NCI-H1436 treated with DMSO at 0.1 percent for 48 hours (cell line): ENCODE data around the gene SLC39A5.
"Not testable (repeated sequence)": the region's sequence is repeated elsewhere in the genome, so short reads cannot be mapped to it uniquely, and the experiment has no call there.

Experiments
- DNase-seq: peaks from one replicate; lab custom pipeline; 2025; lab: John Stamatoyannopoulos, UW

The SLC39A5 gene, protein sequence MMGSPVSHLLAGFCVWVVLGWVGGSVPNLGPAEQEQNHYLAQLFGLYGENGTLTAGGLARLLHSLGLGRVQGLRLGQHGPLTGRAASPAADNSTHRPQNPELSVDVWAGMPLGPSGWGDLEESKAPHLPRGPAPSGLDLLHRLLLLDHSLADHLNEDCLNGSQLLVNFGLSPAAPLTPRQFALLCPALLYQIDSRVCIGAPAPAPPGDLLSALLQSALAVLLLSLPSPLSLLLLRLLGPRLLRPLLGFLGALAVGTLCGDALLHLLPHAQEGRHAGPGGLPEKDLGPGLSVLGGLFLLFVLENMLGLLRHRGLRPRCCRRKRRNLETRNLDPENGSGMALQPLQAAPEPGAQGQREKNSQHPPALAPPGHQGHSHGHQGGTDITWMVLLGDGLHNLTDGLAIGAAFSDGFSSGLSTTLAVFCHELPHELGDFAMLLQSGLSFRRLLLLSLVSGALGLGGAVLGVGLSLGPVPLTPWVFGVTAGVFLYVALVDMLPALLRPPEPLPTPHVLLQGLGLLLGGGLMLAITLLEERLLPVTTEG

DNA sequence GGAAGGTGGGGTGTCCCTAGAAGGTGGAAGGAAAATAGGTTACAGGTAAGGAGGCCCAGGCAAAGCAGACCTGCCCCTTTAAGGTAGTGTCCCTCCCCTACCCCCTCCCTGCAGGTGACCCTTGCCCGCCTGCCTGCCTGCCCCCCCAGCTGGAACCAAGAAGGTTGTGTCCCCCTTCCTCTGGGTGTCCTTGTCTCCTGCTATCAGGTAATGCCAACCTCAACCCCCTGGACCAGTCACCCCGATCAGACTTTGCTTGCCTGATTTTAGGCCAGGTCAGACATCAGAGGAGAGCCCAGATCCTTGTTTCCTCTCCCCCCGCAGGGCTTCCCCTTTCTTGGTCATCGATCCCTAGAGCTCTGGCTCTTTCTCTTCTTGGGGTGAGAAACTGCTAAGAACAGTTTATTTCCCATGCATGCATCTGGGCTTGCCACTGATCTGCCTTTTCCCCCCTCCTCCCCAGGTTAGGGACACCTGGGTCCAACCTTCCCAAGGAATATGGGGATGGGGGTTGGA is at the start of gene SLC39A5:
Gene SLC39A5, plus strand, starts transcription at position 136 of the 516 bp plus-strand sequence. CDS start 1,224 bp downstream, outside the sequence.
- no peak for DNase-seq

DNA sequence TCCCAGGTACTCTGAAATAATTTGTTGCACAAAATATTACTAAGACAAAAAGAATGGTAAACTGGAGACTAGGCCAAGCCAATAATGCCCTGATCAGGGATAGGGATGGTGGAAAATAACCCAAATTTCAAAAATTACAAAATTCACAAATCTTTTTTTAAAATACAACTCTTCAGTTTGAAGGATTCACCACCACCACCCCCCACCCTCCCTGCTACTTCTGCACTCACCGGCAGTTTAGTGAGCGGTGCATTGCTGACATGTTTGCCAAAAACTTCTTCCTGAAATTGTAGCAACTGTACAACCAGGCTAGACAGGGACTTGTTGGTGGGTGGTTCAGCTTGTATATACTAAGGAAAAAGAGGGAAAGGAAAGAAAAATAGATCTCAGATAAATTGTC is 42.9 kb upstream of the SLC39A5 start:
- no peak for DNase-seq

DNA sequence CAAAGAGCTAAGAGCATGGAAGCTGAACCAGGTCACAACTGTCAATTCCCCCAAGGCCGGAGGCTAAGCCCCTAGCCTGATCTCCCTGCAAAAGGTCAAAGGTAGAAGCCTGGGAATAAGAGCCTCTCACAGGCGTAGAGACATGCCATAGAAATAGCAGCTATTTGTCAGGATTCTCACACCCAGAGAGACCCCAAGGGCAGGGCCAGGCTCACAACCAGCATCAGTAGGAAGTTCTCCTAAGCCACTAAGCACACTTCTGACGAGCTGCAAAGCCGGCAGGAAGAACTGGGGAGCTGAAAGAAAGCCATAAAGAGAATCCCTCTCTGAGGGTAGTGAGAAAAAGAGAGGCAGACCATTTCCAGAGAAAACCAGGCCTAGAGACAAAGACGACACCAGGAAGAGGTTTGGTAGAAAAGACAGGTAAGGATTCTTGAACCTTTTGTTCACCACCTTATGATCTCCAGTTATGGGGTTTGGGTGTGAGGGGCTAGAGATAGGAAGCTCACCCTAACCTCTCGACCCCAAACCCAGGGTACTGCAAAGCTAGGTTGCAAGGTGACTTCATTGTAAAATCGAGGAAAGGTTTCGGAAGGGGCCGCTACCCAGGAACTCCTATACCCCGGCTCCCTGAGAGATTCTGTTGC is 41.6 kb upstream of the SLC39A5 start:
- no peak for DNase-seq

DNA sequence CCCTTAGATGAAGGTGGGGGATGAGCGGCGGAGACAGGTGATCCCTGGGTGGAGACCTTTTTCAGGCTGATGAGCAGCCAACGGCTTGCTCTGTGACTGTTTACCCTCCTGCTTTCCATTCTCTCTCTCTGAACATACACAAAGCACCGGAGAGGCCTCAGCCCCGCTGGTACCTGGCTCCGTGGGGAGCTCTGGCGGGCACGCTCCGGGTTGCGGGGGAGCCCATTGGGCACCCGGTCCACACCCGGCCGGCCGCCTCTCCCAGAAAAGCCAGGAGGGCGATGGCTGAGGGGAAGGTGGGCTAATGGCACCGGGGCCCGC is 41.1 kb upstream of the SLC39A5 start:
- DNase-seq = no peak

DNA sequence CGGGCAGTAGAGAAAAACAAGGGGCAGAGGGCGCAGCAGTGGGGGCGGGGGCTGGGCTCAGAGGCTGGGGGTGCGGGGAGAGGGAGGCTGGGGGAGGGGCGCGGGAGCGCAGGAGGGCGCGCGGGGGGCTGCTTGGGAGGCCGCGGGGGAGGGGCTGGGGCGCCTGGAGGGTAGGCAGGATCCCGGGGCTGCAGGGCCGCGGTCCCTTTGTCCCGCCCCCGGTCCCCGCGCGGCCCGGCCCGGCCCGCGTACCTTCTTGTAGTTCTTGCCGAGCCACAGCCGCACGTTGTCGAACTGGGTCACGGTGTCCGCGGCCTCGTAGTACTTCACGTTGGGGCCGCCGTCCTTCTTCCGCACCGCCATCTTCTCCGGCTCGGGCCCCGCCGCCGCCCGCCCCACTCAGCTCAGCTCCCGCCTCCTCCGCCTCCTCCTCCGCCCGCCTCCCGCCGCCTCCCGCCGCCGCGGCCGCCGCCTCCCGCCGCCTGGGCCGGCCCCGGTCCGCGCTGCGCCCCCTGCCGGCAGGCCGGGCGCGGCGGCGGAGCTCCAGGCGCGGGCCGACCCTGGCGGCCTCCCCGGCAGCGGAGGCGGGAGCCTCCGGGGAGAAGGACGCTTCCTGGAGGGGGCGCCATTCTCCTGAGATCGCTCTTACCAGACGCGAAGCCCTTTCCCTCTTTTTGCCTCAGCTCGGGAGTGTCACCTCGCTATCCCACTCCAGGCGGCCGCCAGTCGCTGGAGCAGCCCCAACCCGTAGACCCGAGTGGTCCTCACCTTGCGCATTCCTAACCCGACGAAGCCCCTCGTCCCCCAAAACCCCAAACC is 40.5 kb upstream of the SLC39A5 start, which contains the start of gene SMARCC2:
Gene SMARCC2, minus strand, starts transcription at position 385 of the 819 bp plus-strand sequence. Its CDS starts 22 bp downstream, at position 363.
- no peak for DNase-seq

DNA sequence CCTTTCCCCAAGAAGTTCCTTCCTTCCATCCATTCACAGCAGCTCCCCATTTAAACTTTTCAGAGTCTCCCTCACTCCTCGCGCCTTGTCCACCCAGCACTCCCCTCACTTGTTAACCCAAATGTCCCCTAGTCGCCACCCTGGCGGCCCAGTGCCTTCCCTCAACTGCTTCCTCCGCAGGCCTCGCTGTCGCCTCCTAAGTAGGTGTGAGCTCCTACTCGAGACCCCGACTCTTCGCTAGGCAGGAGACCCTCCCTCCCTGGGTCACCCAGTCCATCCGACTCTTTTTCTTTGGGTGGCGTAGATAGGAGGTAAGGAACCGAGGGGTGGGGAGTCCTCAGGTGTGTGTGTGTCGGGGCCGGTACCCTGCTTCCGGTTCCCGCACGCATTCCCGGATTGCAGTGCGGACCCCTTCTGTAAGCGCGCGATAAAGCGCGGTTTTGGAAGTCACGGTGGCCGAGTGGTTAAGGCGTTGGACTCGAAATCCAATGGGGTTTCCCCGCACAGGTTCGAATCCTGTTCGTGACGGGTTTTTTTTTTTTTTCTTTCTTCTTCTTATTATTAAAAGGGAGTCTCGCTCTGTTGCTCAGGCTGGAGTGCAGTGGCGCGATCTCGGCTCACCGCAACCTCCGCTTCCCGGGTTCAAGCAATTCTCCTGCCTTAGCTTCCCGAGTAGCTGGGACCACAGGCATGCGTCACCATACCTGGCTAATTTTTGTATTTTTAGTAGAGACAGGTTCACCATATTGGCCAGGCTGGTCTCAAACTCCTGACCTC is 39.7 kb upstream of the SLC39A5 start:
- peak; percentile 41 for DNase-seq

DNA sequence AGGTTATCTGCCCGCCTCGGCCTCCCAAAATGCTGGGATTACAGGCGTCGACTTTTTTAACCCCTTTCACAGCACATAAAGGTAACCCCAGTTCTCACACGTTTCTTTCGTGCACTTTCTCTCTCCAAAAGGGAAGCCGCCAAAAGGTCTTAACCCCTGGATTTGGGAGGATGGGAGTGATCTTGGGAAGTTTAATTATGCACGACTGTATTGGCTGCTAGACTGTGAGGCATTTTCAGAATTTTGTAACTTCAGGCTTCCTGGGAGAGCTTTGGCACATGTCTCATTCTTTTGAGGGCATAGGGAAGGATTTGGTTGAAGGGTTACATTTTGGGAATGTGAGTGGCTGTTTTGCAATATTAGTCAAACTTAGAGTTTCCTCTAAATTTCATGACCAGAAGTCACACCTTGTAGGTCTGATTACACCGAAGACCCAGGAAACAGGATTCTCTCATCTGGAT is 39.1 kb upstream of the SLC39A5 start:
- DNase-seq = no peak

DNA sequence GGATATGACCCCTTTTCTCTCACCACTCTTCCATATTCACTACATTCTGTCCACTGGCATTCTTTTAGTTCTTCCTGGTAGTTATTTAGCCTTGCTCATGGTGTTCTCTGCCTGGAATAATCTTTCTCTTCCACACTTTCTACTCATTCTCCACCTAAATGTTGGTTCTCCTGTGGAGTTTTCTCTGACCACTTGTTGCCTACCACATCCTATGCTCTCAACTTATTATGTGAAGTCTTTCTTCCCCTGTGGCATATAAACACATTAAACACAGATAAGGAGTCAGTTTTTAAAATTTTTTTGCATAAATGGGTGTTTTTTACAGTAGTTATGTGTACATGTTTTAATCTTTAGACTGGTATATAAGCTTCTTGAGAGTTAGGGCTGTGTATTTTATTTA is 37.3 kb upstream of the SLC39A5 start:
- no peak for DNase-seq

DNA sequence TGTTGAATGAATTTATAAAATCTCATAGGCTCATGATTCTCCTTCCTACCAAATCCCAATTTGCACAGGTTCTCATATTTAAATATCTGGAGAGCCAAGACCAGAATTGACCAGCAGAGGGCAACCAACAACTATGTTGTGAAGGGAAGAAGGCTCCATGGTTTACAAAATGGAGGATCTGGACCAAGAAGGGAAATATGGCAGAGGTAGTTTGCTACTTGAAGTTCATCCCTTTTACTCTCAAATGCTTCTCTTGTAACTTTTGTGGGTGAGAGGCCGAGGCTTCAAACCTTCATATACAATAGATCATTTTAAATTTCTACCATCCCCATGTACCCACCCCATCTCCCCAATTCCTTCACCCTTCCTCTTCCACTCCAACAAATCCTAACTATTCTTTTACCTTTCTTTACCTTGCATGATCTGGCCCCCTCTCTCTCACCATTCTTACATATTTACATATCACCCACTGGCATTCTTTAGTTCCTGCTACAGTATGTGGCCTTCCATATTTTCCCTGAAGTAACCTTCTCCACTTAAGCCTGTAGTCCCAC is 36.7 kb upstream of the SLC39A5 start:
- peak; percentile 56 for DNase-seq

DNA sequence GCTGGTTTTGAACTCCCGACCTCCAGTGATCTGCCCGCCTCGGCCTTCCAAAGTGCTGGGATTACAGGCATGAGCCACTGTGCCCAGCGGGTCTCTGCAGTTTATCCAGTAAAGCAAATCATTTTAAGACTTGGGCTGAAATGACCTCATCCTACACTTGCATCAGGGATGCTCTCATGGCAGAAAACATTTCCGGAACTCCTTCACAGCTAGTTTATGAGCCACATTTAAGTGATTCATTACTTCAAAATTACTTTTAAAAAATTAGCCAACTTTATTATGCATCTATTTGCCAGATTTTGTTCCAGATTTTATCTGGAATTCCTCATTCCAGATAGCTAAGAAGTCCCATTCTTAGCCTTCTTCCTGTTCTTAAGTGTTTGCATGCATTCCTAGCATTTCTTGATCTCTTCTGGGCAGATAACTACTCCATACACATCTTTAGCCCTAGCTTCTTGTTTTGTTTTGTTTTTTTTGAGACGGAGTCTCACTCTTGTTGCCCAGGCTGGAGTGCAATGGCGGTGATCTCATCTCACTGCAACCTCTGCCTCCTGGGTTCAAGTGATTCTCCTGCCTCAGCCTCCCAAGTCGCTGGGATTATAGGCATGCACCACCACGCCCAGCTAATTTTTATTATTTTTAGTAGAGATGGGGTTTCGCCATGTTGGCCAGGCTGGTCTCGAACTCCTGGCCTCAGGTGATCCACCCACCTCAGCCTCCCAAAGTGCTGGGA is 32.9 kb upstream of the SLC39A5 start:
- not testable (repeated sequence) for DNase-seq

DNA sequence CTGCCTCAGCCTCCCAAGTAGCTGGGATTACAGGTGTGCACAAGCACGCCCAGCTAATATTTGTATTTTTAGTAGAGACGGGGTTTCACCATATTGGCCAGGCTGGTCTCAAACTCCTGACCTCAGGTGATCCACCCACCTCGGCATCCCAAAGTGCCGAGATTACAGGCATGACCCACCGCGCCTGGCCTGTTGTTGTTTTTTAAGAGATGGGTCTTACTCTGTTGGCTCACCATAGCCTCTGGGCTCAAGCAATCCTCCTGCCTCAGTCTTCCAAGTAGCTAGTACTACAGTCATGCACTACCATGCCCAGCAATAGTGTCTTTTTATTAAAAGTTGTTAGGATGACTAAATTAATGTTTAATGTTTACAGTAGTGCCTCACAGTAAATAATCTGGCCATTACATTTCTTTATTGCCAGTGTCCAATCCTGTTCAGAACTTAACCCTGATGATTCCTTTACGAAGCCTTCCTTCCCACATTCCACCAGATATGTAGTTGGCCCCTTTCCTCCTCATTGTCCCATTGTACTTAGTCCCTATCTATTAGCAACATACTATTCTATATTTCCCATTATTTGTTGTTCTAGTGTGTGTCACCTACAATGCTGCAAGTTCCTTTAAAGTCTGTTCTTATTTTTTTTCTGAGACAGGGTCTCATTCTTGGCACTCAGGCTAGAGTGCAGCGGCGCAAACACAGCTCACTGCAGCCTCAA is 31.8 kb upstream of the SLC39A5 start:
- DNase-seq = no peak

DNA sequence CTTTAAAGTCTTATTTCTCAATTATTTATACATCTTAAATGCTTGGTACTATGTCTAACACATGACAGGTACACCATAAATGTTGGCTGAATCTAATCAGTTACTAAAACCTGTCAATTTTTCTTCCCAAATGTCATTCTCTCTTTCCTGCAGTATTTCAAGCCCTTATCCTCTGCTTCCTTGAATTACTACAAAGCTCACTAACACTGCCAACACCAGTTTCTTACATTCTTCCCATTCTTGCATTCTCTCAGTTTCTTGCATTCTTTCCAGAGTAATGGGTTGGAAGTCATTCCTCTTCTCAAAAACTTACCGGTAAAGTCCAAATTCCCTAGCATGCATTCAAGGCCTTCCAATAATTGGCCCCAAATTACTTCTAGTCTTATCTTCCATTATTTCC is 31.0 kb upstream of the SLC39A5 start:
- DNase-seq = no peak

DNA sequence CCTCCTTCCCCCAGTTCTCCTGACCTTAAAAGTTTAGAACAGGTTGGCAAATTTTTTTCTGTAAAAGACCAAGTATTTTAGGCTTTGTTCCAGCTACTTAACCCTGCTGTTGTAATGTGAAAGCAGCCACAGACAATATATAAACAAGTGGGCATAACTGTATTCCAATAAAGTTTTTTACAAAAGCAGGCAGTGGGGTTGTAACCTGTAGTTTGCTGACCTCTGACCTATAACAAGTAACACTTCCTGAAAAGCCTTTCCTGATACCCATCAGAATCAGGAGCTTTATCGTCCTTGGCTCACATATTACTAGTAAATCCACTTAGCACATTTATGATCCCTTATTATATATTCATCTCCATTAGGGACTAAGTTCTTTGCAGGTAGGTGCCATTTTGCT is 27.5 kb upstream of the SLC39A5 start:
- no peak for DNase-seq

DNA sequence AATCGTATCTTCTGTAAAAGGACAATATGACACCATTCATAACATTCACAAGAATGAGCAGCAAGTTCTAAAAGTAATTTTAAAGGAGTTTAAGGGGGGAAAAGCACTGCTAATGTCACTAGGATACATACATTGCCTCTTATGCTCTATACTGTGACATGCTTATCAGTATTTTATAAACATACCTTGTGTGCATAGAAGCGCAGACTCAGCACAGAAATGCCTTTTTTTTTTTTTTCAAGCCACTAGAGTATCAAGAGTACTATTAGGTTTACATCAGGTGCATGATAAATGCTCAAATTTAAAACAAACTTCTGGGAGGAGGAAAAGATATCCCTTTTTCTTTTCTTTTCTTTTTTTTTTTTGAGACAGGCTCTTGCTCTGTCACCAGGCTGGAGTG is 27.0 kb upstream of the SLC39A5 start:
- no peak for DNase-seq

DNA sequence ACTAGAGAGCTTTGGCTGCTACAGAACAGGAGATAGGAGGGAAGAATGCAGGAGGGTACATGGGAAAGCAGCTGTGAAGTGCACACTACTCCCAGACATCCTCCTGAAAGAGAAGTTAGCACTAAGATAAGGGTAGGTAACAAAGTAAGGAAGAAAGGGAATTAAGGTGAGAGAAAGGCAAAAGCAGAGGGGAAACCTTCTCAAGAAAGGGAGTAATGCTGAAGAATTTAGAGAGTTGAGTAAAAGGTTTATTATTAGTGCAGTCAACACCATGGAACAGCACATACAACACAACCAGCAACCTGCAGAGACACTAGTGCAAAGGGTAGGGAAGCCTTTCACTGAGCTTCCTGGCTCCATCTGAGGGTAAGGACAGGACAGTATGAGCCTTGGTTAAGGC is 25.6 kb upstream of the SLC39A5 start:
- DNase-seq = no peak

DNA sequence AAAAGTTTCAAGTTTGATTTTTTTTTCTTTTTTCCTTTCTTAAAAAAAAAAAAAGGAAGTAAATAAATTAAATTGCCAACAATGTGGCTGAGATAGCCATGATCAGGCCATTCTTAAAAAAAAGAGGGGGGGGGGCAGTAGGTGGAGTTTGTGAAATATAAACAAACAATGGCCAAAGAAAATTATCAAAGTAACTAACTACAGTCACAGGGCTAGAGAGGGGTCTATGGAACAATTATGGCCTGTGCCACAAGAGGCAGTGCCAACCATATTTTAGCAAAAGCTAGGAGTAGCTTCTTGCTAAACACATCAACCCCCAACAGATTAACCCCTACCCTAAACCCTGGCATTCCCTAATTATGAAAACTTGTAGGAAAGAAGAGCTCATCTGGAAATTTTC is 24.4 kb upstream of the SLC39A5 start:
- no peak for DNase-seq

DNA sequence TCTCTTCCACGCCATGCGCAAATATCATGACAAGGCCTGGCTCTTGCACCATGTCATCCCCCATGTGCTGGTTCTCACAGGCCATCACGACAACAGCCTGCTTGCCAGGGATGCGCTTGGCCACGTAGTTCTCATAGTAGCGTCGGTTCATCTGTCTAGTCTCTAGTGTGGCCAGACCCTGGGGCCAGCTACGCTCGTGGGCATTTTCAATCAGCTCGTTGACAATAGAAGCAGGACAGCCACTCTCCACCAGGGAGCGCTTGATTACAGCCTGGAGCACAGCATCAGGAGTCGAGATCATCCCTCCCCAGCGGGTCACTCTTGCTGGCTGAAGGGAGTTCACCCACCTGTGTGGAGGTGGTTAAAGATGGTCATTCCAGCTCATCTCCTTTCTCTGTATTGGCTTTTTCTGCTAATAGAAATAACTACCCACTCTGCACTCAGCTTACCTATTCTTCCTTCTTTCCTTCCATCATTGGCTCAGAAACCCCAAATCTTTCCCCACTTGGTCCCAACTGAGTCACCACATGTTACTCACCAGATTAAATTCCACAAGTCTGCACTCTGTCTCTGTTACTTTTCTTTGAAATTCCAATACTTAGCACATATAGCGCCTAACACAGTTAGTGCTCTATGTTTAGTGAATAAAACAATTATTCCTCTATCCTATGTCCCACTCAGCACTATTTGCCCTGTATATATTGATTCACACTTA is 23.2 kb upstream of the SLC39A5 start:
- DNase-seq = no peak

DNA sequence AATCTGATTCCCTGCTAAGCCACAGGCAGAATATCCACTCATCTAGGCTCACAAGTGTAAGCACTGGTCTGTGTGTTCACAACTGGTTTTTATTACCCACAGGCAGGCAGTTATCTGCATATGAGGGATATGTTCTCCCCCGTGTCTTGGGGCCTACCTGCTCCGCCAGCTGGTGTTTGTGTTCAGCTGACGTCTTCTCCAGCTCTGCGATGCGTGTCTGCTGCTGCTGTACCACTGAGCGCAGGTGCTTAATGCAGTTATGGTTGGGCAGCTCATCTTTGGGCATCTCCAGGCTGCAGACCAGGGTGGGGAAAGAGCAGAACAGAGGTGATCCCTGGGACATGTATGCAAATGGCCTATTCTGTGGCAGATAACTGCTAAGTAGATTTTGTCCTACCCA is 21.8 kb upstream of the SLC39A5 start:
- no peak for DNase-seq

DNA sequence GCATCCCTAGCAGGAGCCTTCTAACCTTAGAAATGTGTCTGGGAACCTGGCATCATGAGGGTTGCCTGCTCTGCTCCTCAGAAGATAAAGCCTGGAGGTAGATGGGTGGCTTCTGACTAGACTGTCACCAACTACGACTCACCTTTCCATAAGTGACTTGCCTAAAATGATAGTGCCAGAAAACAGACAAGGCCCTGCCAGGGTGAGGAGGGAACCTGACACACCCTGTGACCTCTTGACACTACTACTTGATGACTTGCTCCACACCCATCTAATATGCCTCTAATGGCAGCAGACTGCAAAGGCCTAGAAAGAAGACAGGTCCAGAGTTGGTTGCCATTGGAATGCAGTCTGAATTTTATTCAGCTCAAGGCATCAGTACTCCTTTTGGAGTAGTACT is 17.5 kb upstream of the SLC39A5 start:
- DNase-seq = no peak
